MM.1S (cell line): ENCODE results near the gene PATJ.

Source experiments
- DNase-seq: peaks from one replicate; pipeline ENCODE4 v3.0.0-alpha.2; 2015
- H2AFZ ChIP-seq: fragments of 300-600 bp; sonication (generic); 2 replicates; pipeline ENCODE4 v1.6.0; 2016; ENCODE audit warnings: antibody characterized with exemption, low read length
- H3F3A ChIP-seq: fragments of 300-600 bp; sonication (generic); 2 replicates; pipeline ENCODE4 v1.6.1; 2016; ENCODE audit warnings: mild to moderate bottlenecking, antibody characterized with exemption, low read length, moderate library complexity, mixed read lengths; ENCODE audit not compliant: insufficient read depth
- H3K27ac ChIP-seq: fragments of 300-600 bp; sonication (generic); 2 replicates; pipeline ENCODE4 v1.5.1; 2016; ENCODE audit warnings: mild to moderate bottlenecking, low read length
- H3K27me3 ChIP-seq: fragments of 300-600 bp; sonication (generic); replicated peaks from 2 replicates; pipeline ENCODE4 v1.6.0; 2016; ENCODE audit warnings: low read length; ENCODE audit not compliant: insufficient read depth
- H3K36me3 ChIP-seq: fragments of 300-600 bp; sonication (generic); replicated peaks from 2 replicates; pipeline ENCODE4 v1.6.1; 2016; ENCODE audit warnings: mild to moderate bottlenecking, low read length, mixed read lengths; ENCODE audit not compliant: insufficient read depth
- H3K4me1 ChIP-seq: fragments of 300-600 bp; sonication (generic); 2 replicates; pipeline ENCODE4 v1.6.1; 2016; ENCODE audit warnings: low read length, mixed read lengths
- H3K4me2 ChIP-seq: fragments of 300-600 bp; sonication (generic); 2 replicates; pipeline ENCODE4 v1.6.0; 2016; ENCODE audit warnings: low read depth, low read length
- H3K4me3 ChIP-seq: fragments of 300-600 bp; sonication (generic); 2 replicates; pipeline ENCODE4 v1.5.1; 2016; ENCODE audit warnings: low read length, mixed read lengths
- H3K79me2 ChIP-seq: fragments of 300-600 bp; sonication (generic); 2 replicates; pipeline ENCODE4 v1.6.1; 2016; ENCODE audit warnings: mixed run types, low read length, mixed read lengths
- H3K9ac ChIP-seq: fragments of 300-600 bp; sonication (generic); 2 replicates; pipeline ENCODE4 v1.6.1; 2016; ENCODE audit warnings: low read length, mixed read lengths
- H3K9me2 ChIP-seq: fragments of 300-600 bp; sonication (generic); replicated peaks from 2 replicates; pipeline ENCODE4 v1.6.1; 2016; ENCODE audit warnings: mild to moderate bottlenecking, low read length, mixed read lengths; ENCODE audit not compliant: insufficient read depth
- H3K9me3 ChIP-seq: fragments of 300-600 bp; sonication (generic); replicated peaks from 2 replicates; pipeline ENCODE4 v1.6.1; 2016; ENCODE audit warnings: mild to moderate bottlenecking, low read length, mixed read lengths; ENCODE audit not compliant: insufficient read depth
- H4K20me1 ChIP-seq: fragments of 300-600 bp; sonication (generic); 2 replicates; pipeline ENCODE4 v1.6.1; 2016; ENCODE audit warnings: mild to moderate bottlenecking, low read length, moderate library complexity, mixed read lengths; ENCODE audit not compliant: insufficient read depth
- EZH2 ChIP-seq: fragments of 300-600 bp; sonication (generic); optimal IDR thresholded peaks from 2 replicates; pipeline ENCODE3; 2017; ENCODE audit warnings: low read depth, mild to moderate bottlenecking, antibody characterized with exemption, low read length, mixed read lengths
- EZH2phosphoT487 ChIP-seq: fragments of 300-600 bp; sonication (generic); IDR thresholded peaks from 2 replicates; pipeline ENCODE4 v1.6.1; 2018; ENCODE audit warnings: antibody characterized with exemption, low read length
- TF ChIP-seq, protein P1 (sequence below): fragments of 300-600 bp; sonication (generic); IDR thresholded peaks from 2 replicates; pipeline ENCODE4 v1.5.1; 2016; ENCODE audit warnings: antibody characterized with exemption, low read length, mixed read lengths

PATJ gene

DNA sequence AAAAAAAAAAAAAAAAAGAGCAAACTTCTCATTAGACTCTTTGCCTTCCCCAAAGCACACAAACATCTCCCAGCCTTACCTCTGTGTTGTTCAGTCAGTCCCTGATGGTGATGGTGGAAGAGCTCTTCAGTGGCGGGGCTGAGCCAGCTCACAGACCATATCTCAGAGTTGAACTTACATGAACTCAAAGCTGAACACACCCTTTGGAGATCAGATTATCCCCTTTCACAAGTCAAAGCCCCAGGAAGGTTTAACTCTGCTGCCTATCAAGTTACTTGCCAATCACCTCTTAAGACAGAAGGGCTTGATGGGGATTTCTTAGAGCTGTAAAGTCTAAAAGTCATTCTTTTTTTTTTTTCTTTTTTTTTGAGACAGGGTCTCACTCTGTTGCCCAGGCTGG is 397.1 kb downstream of the PATJ start:
- Histone ChIP-seq H3K79me2 (no peaks in the 10 kb centered on the region), H2AFZ (no peak overlapping the region), H3F3A (no peaks in the 10 kb centered on the region), H4K20me1 (no peaks in the 10 kb centered on the region), H3K27me3 (no peaks in the 10 kb centered on the region), H3K27ac (no peak overlapping the region), H3K9me3 (no peaks in the 10 kb centered on the region), H3K9ac (no peak overlapping the region), H3K4me1 (no peaks in the 10 kb centered on the region), H3K4me3 (no peak overlapping the region), H3K36me3 (no peaks in the 10 kb centered on the region), H3K4me2 (no peak overlapping the region), H3K9me2 (no peaks in the 10 kb centered on the region)
- DNase-seq, result no peak
- TF ChIP-seq EZH2phosphoT487, result no peak
- TF ChIP-seq, protein P1, sequence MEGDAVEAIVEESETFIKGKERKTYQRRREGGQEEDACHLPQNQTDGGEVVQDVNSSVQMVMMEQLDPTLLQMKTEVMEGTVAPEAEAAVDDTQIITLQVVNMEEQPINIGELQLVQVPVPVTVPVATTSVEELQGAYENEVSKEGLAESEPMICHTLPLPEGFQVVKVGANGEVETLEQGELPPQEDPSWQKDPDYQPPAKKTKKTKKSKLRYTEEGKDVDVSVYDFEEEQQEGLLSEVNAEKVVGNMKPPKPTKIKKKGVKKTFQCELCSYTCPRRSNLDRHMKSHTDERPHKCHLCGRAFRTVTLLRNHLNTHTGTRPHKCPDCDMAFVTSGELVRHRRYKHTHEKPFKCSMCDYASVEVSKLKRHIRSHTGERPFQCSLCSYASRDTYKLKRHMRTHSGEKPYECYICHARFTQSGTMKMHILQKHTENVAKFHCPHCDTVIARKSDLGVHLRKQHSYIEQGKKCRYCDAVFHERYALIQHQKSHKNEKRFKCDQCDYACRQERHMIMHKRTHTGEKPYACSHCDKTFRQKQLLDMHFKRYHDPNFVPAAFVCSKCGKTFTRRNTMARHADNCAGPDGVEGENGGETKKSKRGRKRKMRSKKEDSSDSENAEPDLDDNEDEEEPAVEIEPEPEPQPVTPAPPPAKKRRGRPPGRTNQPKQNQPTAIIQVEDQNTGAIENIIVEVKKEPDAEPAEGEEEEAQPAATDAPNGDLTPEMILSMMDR, result no peak
- TF ChIP-seq EZH2, result no peak

DNA sequence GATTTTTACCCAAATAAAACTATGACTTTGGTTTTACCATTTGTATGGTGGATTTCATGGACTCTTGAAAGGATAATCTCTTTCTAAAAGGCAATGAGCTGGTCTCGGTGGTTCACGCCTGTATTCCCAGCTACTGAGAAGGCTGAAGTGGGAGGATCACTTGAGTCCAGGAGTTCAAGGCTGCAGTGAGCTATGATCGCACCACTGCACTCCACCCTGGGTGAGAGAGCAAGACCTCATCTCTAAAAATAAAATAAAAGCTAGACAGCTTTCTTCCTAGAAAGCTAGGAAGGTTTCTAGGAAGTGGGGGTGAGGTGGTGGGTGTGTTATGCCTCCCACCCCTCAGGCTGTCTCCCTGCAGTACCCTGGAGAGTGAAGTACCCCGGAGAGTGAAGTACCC is 398.4 kb downstream of the PATJ start:
- Histone ChIP-seq H2AFZ (no peak overlapping the region), H3K36me3 (no peaks in the 10 kb centered on the region), H3K9me2 (no peaks in the 10 kb centered on the region), H3F3A (no peaks in the 10 kb centered on the region), H3K4me3 (no peak overlapping the region), H3K4me2 (no peak overlapping the region), H3K27me3 (no peaks in the 10 kb centered on the region), H4K20me1 (no peaks in the 10 kb centered on the region), H3K4me1 (no peaks in the 10 kb centered on the region), H3K79me2 (no peaks in the 10 kb centered on the region), H3K9me3 (no peaks in the 10 kb centered on the region), H3K9ac (no peak overlapping the region), H3K27ac (no peak overlapping the region)
- TF ChIP-seq EZH2phosphoT487 (no peak), EZH2 (no peak)
- TF ChIP-seq, protein P1, result no peak
- DNase-seq, result no peak

DNA sequence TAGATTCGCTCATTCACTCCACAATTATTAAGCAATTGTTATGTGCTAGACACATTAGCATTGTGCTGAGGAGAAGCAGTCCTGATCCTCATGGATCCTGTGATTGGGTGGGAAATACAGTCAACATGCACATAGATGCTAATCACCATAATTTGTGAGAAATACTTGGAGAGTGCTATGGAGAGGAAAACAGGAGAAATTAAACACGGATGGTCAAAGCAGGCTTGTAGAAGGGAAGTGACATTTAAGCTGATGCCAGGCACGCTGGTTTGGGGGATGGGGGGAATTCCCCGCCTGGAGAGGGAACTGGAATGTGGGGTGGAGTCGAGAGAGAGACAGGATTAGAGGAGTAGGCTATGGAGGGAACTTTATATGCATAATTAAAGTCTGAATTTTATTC is 400.2 kb downstream of the PATJ start:
- TF ChIP-seq EZH2 (no peak), EZH2phosphoT487 (no peak)
- TF ChIP-seq, protein P1, result no peak
- H3K4me1 ChIP-seq, result no peaks in the 10 kb centered on the region
- no peak for DNase-seq
- H3K27ac ChIP-seq, result no peak overlapping the region
- no peaks in the 10 kb centered on the region for H3K27me3 ChIP-seq
- H3K9me2 ChIP-seq, result no peaks in the 10 kb centered on the region
- H4K20me1 ChIP-seq, result no peaks in the 10 kb centered on the region
- H3K4me2 ChIP-seq, result no peak overlapping the region
- no peak overlapping the region for H3K9ac ChIP-seq
- H2AFZ ChIP-seq, result no peak overlapping the region
- no peaks in the 10 kb centered on the region for H3K9me3 ChIP-seq
- H3F3A ChIP-seq, result no peaks in the 10 kb centered on the region
- H3K4me3 ChIP-seq, result no peak overlapping the region
- no peaks in the 10 kb centered on the region for H3K36me3 ChIP-seq
- H3K79me2 ChIP-seq, result no peaks in the 10 kb centered on the region
